PFSK-1 (cell line): ENCODE data around the gene STKLD1.

Experiments used
- POLR2AphosphoS5 ChIP-seq: IDR thresholded peaks from 2 replicates; pipeline ENCODE4 v1.6.1; 2012; ENCODE audit warnings: low read depth, mild to moderate bottlenecking, control low read depth, low read length, moderate library complexity
- TF ChIP-seq, protein P1 (sequence below), 2 experiments: IDR thresholded peaks; 2 replicates each; pipeline versions ENCODE4 v1.6.1 to v1.8.0; 2011 to 2012; ENCODE audit warnings: low read depth in 2 of 2, low read length in 2 of 2, control low read depth in 1 of 2, inconsistent platforms in 1 of 2, mild to moderate bottlenecking in 1 of 2, moderate library complexity in 1 of 2; ENCODE audit not compliant: insufficient read depth in 1 of 2

DNA sequence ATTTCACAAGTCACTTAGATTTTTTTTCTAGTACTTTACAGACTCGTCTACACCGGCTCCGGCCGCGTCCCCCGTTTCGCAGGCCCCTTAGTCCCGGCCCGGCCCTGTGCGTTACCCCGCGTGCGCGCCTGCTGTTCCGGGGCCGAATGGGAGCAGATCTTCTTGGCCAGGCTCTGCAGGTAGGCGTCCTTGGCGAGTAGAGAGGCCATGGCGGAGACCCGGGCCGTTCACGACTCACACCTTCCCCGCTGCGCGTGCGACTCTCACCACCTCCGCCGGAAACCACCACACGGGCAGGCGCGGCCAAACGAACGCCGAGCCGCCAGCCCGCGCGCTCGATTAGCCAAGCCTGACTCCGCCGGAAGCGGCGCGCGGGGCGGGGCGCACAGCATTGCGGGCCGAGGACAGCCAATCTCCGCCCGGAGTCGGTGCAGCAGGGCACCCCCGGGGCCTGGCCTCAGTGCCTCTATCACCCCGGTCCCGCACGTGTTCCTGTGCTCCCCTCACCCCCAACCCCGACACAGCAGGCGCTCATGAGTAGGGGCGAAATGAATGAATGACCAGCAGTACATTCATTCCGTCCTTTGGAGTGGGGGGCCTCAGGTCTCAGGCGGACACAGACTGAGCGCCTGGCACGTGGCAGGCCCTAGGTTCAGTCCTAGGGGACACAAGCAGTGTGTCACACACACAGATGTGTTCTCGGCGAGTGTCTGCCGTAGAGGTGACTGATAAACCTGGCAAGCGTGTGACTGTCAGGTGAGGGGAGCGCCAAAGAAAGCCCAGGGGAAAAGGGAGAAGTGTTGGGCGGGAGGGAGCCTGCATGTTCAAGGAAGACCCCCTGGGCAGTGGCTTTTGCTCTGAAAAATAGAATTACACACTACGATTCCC lies 40.0 kb upstream of the STKLD1 start, which contains the start of gene SURF6:
- peak; percentile 79 for TF ChIP-seq POLR2AphosphoS5
- TF ChIP-seq, protein P1, sequence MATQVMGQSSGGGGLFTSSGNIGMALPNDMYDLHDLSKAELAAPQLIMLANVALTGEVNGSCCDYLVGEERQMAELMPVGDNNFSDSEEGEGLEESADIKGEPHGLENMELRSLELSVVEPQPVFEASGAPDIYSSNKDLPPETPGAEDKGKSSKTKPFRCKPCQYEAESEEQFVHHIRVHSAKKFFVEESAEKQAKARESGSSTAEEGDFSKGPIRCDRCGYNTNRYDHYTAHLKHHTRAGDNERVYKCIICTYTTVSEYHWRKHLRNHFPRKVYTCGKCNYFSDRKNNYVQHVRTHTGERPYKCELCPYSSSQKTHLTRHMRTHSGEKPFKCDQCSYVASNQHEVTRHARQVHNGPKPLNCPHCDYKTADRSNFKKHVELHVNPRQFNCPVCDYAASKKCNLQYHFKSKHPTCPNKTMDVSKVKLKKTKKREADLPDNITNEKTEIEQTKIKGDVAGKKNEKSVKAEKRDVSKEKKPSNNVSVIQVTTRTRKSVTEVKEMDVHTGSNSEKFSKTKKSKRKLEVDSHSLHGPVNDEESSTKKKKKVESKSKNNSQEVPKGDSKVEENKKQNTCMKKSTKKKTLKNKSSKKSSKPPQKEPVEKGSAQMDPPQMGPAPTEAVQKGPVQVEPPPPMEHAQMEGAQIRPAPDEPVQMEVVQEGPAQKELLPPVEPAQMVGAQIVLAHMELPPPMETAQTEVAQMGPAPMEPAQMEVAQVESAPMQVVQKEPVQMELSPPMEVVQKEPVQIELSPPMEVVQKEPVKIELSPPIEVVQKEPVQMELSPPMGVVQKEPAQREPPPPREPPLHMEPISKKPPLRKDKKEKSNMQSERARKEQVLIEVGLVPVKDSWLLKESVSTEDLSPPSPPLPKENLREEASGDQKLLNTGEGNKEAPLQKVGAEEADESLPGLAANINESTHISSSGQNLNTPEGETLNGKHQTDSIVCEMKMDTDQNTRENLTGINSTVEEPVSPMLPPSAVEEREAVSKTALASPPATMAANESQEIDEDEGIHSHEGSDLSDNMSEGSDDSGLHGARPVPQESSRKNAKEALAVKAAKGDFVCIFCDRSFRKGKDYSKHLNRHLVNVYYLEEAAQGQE (IDR thresholded peaks at IDR 0.05; ENCODE audit: insufficient read depth in 1 of 2, low read depth in 2 of 2, low read length in 2 of 2) = no peak
